ENCODE measurements around the gene ESAM.

DNA sequence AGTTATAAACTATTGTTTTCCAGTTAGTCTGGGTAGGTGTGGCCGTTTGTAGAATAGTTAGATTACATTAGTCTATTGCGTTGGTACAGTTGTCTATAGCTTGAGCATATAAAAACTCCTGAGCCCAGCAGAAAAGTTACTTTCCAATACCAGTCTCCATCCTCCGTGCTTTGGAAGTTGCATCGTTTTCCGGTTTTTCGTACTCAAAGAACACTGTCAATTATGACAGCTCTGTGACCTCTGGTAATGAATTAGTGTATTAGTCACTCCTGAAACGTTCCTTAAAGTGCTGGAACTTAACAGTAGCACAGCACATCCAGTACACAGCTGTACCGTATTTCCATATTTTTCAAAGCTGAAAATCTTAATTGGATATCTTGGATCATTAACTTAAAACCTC is 38.9 kb upstream of the ESAM start:
- no peak for TF ChIP-seq TAF1 (conservative IDR thresholded peaks at IDR 0.05)
- TF ChIP-seq, protein P1, sequence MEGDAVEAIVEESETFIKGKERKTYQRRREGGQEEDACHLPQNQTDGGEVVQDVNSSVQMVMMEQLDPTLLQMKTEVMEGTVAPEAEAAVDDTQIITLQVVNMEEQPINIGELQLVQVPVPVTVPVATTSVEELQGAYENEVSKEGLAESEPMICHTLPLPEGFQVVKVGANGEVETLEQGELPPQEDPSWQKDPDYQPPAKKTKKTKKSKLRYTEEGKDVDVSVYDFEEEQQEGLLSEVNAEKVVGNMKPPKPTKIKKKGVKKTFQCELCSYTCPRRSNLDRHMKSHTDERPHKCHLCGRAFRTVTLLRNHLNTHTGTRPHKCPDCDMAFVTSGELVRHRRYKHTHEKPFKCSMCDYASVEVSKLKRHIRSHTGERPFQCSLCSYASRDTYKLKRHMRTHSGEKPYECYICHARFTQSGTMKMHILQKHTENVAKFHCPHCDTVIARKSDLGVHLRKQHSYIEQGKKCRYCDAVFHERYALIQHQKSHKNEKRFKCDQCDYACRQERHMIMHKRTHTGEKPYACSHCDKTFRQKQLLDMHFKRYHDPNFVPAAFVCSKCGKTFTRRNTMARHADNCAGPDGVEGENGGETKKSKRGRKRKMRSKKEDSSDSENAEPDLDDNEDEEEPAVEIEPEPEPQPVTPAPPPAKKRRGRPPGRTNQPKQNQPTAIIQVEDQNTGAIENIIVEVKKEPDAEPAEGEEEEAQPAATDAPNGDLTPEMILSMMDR (IDR thresholded peaks at IDR 0.05; ENCODE audit: low read depth, low read length, missing input control), result no peak

All from liver (tissue), 3 donors.